ENCODE data around the gene TBCD. TPM values are rescaled to one million over a fixed set of nuclear protein-coding genes. Genes with fewer than 3 reads are reported as not detected.
A peak's percentile ranks its signal among the peaks of the same experiment; 100 is the strongest.

The TBCD gene
- total RNA-seq, 2 experiments from 2014 or later, result 74.5 to 76.9 TPM

DNA sequence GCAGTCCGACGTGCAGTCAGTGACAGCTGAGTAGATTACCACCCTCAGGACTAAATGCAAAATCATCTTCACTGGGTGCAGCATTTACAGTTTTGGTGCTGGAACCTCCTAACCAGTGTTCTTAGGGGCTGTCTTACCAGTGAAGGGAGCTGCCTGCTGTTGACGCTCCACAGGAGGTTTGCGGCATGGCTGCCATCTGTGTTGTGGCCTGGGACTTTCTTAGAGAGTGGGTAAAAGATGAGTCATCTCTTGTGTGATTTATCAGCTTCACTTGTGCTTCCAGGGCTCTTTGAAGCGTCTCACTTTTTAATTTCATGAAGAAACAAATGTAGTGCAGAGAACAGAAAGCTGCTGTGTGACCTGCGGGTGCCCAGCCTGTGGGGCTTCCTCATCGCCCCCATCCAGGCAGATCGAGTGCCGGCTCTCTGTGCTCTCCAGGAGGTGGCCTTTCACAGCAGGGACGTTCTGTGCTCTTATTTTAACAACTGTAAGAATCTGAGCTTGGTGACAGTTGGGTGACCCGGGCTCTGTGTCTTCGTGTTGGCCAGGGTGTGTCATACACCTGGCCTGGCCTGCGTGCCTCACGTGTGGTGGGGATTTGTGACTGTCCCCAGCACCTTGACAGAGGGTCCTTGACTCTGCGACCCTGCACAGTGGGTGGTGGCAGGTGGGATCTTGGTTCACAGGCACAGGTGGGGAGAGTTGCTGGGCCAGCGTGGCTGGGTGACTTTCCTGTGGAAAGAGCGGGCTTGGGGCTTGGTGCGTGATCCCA, 112.3 kb downstream of the TBCD start:
- H3K27ac Mint-ChIP-seq, result peak overlapping the region; percentile 94
- no peaks in the 10 kb centered on the region for H3K9me3 Mint-ChIP-seq
- peaks cover 7% of the 10 kb centered on the region for H3K36me3 Mint-ChIP-seq
- no peaks in the 10 kb centered on the region for H3K27me3 Mint-ChIP-seq
- DNase-seq, result peak; percentile 87
- H3K4me1 Mint-ChIP-seq, result peaks cover 63% of the 10 kb centered on the region
- H3K4me3 Mint-ChIP-seq, result peak overlapping the region; percentile 65

DNA sequence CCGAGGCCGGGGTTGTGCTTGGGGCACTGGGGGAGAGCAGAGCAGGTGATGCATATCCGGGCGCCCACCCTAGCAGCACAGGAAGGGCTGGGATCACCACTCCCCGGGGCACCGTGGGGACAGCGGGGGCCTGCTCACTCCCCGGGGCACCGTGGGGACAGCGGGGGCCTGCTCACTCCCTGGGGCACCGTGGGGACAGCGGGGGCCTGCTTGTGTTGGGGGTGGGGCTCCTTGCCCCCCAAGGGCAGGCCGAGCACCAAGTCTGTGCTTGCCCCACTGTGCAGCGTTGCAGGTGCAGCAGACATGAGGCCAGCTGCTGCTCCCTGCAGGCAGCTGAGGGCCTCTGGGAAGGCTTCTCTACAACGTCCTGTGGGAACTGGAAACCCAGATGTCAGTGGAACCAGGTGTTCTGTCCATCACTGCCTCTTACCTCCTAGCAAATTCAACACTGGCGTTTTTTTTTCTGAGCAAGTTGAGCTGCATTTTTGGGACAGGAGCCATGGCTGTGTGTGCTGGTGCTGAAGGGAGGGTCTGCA, 112.9 kb downstream of the TBCD start:
- Mint-ChIP-seq H3K36me3 (peaks cover 2% of the 10 kb centered on the region), H3K27me3 (no peaks in the 10 kb centered on the region), H3K4me3 (peak overlapping the region; percentile 65), H3K9me3 (no peaks in the 10 kb centered on the region), H3K4me1 (peaks cover 57% of the 10 kb centered on the region), H3K27ac (peak overlapping the region; percentile 94)
- no peak for DNase-seq

DNA sequence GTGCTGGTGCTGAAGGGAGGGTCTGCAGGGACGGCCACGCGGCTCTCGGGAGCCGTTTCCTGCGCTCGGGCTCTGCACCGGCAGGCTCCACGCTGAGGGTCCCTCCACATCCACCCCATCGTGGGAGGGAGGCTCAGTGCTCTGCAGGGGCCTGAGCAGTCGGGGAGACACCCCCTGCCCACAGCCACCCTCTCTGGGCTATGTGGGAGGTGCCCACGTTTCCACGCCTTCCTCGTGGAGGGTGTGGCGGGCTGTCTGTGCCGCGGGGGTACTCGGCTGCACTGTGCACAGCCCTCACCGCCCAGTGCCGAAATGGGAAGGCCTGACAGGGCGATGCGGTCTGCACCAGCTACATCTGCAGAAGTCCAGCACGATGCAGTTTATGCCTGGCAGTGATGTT, 113.4 kb downstream of the TBCD start:
- Mint-ChIP-seq H3K4me3 (peak overlapping the region; percentile 10), H3K9me3 (no peaks in the 10 kb centered on the region), H3K27ac (no peak overlapping the region), H3K4me1 (peaks cover 52% of the 10 kb centered on the region), H3K36me3 (peaks cover 4% of the 10 kb centered on the region), H3K27me3 (no peaks in the 10 kb centered on the region)
- DNase-seq, result no peak

DNA sequence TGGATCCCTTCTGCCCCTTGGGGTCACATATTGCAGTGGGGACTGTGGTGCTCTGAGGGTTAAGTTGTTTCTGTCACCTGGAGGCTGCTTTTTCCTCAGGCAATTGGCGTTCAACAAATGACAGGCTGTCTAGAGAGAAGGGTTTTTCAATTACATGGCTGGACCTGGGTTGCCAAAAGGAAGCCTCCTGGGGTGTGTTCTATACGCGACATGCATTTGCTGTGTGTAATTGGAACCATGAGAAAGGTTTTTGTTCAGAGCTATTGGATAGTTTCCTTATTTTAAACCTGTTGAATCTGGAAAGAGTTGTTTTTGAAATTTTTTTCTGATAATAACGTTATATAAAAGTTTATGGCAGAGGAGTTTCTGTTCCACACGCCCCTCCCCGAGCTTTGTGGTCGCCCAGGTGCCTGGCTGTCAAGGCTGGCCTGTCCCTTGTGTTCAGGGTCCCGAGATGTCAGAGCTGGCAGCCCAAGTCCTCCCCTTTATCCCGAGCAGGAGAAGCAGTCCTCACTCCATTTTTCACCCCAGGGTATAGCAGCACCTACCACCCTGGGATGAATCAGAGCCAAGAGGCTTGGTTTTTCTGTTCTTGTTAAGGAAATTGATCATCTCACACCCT, 114.0 kb downstream of the TBCD start:
- Mint-ChIP-seq H3K4me1 (peaks cover 54% of the 10 kb centered on the region), H3K9me3 (no peaks in the 10 kb centered on the region), H3K4me3 (no peak overlapping the region), H3K36me3 (peaks cover 9% of the 10 kb centered on the region), H3K27ac (no peak overlapping the region), H3K27me3 (no peaks in the 10 kb centered on the region)
- DNase-seq, result no peak

DNA sequence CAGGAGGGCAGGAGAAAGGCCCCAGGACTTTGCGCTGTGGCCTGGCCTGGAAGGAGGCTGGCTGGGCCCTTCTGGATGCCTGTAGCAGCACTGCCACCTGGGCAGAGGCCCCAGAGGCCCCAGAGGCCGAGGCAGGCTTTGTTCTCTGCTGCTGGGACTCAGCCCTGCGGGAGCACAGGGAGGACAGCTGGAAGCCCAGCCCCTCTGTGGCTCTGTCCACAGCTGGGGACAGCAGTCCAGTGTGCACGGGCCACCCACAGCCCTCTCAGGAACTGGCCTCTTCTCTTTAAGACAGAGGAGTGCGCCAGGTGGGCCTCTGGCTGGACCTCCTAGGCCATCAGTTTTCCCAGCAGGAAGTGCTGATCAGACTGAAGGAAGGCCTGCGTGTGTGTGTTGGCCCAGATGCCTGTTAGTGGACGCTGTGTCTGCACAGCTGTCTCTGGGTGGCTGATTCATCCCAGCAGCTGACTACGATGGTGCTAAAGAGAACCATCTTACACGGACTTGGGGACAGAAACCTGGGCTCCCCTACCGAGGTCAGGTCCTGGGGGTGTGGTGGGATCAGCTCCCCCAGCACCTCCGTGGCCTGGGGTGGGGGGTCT, 114.8 kb downstream of the TBCD start:
- H3K9me3 Mint-ChIP-seq, result no peaks in the 10 kb centered on the region
- no peaks in the 10 kb centered on the region for H3K27me3 Mint-ChIP-seq
- no peak for DNase-seq
- peaks cover 54% of the 10 kb centered on the region for H3K4me1 Mint-ChIP-seq
- no peak overlapping the region for H3K4me3 Mint-ChIP-seq
- no peak overlapping the region for H3K27ac Mint-ChIP-seq
- peaks cover 9% of the 10 kb centered on the region for H3K36me3 Mint-ChIP-seq

DNA sequence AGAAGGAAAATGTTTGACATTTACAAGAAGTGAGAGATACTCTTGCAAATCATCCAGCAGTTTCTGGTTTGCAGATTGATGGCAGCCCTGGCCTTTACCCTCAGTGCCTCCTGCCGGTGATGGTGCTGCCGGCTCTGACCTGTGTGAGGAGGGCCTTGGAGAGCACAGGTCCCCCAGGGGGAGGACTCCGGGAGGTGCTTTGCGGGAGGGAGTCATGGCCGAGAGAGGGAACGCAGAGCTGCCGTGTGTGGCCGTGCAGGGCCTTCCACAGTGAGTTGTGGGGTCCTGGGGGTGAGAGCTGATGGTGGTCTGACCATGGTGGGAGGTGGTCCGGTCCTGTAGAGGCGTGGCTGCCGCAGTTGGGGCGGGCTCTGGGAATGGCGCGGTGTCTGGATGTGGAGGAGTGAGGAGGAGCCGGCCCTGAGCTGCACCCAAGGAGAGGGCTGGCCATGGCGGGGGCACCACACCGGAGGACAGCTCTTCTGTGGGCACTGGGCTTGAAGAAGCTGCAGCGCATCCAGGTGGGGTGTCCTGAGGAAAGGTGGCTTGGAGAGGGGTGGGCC, 116.0 kb downstream of the TBCD start:
- H3K4me3 Mint-ChIP-seq, result no peak overlapping the region
- DNase-seq, result no peak
- H3K36me3 Mint-ChIP-seq, result peaks cover 9% of the 10 kb centered on the region
- H3K27me3 Mint-ChIP-seq, result no peaks in the 10 kb centered on the region
- H3K4me1 Mint-ChIP-seq, result peaks cover 49% of the 10 kb centered on the region
- H3K9me3 Mint-ChIP-seq, result no peaks in the 10 kb centered on the region
- no peak overlapping the region for H3K27ac Mint-ChIP-seq

DNA sequence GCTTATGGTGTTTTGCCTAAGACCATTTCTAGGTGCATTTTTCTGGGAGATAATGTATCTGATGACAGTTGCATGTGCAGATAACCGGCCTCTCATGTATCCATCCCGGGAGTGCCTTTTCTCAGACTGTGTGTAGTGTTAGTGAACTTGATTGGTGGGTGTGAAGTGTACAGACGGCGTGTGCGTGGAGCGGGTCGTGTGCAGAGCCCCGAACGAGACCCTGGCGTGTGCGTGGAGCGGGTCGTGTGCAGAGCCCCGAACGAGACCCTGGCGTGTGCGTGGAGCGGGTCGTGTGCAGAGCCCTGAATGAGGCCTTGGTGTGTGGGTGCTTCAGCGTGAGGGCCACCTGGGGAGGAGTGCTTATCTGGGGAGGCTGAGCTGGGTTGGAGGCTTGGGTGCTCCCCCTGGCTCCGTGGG, 116.9 kb downstream of the TBCD start:
- Mint-ChIP-seq H3K27ac (no peak overlapping the region), H3K9me3 (no peaks in the 10 kb centered on the region), H3K36me3 (peaks cover 9% of the 10 kb centered on the region), H3K4me3 (no peak overlapping the region), H3K4me1 (peaks cover 42% of the 10 kb centered on the region), H3K27me3 (no peaks in the 10 kb centered on the region)
- no peak for DNase-seq

DNA sequence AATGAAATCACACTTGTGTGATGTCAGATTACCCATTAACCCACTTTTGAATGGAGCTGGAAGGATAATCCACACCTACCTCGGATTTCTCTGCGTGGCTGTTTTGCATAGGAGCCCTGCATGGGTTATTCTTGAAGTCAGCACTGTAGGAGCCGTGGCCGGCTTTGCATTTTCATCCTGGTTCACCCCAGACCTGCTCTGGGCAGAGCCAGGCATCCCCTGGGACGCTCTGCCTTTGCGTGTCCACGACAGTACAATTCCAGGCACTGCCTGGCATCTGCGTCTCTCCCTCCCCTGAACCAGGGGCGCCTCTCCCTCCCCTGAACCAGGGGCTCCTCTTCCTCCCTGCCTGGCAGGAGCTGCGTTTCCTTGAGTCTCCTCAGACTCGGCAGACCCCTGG, 117.7 kb downstream of the TBCD start:
- Mint-ChIP-seq H3K27ac (no peak overlapping the region), H3K36me3 (peaks cover 7% of the 10 kb centered on the region), H3K9me3 (no peaks in the 10 kb centered on the region)

DNA sequence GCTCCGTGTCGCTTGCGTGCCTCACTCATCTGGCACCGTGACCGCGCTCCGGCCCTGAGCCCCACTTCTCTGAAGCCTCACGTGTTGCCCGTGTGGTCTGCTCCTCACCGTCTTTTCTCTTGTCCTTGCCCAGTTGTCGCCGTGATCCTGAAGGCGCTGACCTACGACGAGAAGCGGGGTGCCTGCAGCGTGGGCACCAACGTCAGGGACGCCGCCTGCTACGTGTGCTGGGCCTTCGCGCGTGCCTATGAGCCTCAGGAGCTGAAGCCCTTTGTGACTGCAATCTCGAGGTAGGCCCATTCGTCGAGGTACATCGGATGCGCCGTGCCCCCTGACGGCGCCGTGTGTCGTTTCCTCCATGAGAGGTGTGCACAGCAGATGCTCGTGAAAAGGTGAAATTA, 118.2 kb downstream of the TBCD start:
- Mint-ChIP-seq H3K4me1 (peaks cover 30% of the 10 kb centered on the region), H3K27me3 (no peaks in the 10 kb centered on the region), H3K36me3 (peaks cover 7% of the 10 kb centered on the region), H3K27ac (no peak overlapping the region), H3K9me3 (no peaks in the 10 kb centered on the region), H3K4me3 (no peak overlapping the region)
- no peak for DNase-seq

More for the DNA sequence above, 117.7 kb downstream of the TBCD start:
- no peak for DNase-seq
- Mint-ChIP-seq H3K4me3 (no peak overlapping the region), H3K27me3 (no peaks in the 10 kb centered on the region), H3K4me1 (peaks cover 34% of the 10 kb centered on the region)

DNA sequence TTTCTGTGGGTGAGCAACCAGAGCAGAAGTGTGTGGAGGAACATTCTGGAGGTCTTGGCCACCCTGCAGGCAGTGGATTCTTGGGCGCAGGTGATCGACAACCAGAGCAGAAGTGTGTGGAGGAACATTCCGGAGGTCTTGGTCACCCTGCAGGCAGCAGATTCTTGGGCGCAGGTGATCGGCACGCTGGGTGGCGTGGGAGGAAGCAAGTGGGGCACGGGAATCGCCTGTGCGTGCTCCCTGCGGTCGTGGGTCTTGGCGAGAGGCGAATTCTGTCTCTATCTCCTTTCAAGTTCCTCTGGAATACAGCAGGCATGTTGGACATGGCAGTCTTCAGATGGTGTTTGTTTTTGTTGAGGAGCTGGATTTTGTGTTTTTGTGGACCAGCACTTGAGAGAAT, 118.7 kb downstream of the TBCD start:
- H3K9me3 Mint-ChIP-seq, result no peaks in the 10 kb centered on the region
- no peak for DNase-seq
- H3K4me3 Mint-ChIP-seq, result no peak overlapping the region
- no peak overlapping the region for H3K27ac Mint-ChIP-seq
- H3K4me1 Mint-ChIP-seq, result peaks cover 27% of the 10 kb centered on the region
- H3K36me3 Mint-ChIP-seq, result peaks cover 7% of the 10 kb centered on the region
- no peaks in the 10 kb centered on the region for H3K27me3 Mint-ChIP-seq

DNA sequence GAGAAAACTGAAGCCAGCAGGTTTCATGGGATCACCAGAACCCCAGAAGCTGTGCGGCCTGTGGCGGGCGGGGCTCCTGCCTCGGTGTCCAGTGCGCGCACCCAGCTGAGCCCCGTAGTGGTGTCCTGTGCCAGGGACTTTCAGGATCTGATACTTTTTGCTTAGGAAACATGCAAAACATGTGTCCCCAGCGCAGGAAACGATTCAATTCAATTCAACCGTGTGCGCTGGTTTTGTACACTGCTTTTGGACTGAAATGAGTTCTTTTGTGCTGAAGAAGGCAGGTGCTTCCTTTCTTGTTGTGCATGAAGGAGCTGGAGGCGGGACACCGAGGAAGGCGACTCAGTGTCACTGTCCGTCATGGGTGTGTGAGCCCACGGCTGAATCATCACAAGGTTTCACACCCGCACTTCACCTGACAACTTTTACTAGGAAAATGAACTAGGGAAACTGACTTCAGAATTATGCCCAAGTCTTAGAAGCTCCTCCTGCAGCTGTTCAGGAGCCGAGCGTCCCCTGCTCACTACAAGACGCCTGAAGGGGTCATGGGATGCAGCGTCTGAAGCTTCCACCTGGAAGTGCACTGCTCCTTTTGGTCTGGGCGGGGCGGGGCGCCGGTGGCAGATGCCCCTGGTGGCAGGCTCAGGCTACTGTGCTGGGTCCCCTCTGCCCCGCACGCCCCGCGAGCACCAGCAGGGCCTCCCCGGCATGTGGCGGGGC, 119.4 kb downstream of the TBCD start:
- DNase-seq, result peak; percentile 45
- H3K27me3 Mint-ChIP-seq, result no peaks in the 10 kb centered on the region

DNA sequence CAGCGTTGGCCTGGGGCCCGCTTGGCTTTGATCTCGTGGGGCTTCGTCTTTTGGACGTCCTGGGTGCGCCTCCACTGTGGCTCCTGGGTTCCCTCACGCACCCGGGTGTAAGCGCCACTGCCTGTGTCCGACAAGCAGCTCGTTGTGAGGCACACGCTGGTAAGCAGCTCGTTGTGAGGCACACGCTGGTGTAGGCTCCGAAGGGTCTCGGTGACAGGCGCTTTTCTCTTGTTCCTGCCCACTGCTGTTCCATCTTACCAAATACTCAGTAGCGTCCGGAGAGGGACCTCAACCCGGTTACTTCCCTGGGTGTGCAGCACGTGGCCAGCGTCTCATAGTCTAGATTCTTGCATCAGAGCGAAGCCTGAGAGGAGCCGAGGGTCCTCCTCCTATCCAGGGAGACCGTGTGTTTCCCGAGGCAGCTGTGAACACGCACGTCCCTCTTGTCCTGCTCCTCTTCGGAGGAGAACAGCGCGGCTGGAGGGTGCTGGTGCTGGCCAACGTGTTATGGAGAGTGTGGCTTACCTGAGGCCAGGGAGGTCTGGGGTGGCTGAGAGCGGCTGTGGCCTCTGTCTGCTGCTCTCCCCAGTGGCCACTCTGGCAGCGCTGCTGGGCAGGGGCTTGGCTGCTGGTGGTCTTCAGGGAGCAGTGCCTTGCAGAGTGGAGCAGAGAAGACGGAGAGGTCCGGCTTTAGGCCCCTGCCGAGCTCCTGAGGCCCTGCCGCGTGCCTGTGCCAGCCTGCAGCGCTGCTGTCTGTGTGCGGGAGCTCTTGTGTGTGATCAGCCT, 120.1 kb downstream of the TBCD start:
- Mint-ChIP-seq H3K4me3 (no peak overlapping the region), H3K4me1 (peaks cover 28% of the 10 kb centered on the region), H3K9me3 (no peaks in the 10 kb centered on the region), H3K27ac (no peak overlapping the region), H3K36me3 (peaks cover 7% of the 10 kb centered on the region), H3K27me3 (no peaks in the 10 kb centered on the region)
- DNase-seq, result no peak

More for the DNA sequence above, 119.4 kb downstream of the TBCD start:
- peaks cover 23% of the 10 kb centered on the region for H3K4me1 Mint-ChIP-seq
- no peak overlapping the region for H3K4me3 Mint-ChIP-seq
- H3K9me3 Mint-ChIP-seq, result no peaks in the 10 kb centered on the region
- peaks cover 7% of the 10 kb centered on the region for H3K36me3 Mint-ChIP-seq
- H3K27ac Mint-ChIP-seq, result no peak overlapping the region

DNA sequence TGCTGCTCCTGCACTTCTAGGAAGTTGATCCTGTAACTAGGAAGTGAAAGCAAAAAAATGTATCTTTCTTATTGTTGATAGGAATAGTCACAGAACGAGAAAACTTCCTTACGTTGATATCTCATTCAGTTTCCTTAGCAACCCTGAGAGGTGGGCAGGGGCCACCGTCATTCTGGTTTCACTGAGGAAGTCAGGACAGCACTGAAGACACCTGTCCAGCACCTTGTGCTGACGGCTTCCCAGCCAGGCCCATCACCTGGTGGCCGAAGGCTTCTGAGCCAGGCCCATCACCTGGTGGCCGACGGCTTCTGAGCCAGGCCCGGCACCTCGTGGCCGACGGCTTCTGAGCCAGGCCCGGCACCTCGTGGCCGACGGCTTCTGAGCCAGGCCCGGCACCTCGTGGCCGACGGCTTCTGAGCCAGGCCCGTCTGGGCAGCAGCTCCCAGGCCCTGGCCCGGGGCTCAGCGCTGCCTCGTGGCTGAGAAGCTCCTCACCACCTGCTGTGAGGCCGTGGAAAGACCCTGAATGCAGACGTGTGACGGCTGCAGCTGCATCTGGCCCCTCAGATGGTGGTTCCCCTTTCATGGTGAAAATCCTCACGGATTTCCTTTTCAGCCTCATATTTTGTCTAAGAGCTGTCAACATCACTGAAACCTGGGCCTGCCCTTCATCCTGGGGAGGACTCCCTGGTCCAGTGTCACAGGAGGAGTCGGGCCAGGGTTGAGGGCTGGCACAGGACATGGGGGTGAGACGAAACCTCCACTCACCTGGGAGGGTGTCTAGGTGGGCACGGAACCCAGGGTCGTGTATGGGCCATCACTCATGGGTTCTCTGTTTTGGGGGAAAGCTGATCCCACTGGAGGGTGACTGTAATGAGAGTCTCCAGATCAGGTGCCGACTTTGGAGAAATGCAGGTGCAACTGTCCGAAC, 121.0 kb downstream of the TBCD start:
- DNase-seq, result no peak
- Mint-ChIP-seq H3K4me3 (no peak overlapping the region), H3K27me3 (no peaks in the 10 kb centered on the region), H3K9me3 (no peaks in the 10 kb centered on the region), H3K27ac (no peak overlapping the region), H3K36me3 (peaks cover 7% of the 10 kb centered on the region), H3K4me1 (peaks cover 30% of the 10 kb centered on the region)

Measured in activated naive CD8-positive, alpha-beta T cell treated with anti-CD3 and anti-CD28 coated beads for 36 hours (primary cell).